Effector CD4-positive, alpha-beta T cell (primary cell): Measurements from ENCODE around the gene CASP1.
"Not testable (repeated sequence)": the region's sequence is repeated elsewhere in the genome, so short reads cannot be mapped to it uniquely, and the experiment has no call there.

Source experiments
- DNase-seq: peaks from one replicate; pipeline ENCODE4 v3.0.0-alpha.2; 2020

CASP1 gene

GRCh38 chr11:105045676-105046296 lies 10.8 kb upstream of the CASP1 start:
- no peak for DNase-seq

DNA sequence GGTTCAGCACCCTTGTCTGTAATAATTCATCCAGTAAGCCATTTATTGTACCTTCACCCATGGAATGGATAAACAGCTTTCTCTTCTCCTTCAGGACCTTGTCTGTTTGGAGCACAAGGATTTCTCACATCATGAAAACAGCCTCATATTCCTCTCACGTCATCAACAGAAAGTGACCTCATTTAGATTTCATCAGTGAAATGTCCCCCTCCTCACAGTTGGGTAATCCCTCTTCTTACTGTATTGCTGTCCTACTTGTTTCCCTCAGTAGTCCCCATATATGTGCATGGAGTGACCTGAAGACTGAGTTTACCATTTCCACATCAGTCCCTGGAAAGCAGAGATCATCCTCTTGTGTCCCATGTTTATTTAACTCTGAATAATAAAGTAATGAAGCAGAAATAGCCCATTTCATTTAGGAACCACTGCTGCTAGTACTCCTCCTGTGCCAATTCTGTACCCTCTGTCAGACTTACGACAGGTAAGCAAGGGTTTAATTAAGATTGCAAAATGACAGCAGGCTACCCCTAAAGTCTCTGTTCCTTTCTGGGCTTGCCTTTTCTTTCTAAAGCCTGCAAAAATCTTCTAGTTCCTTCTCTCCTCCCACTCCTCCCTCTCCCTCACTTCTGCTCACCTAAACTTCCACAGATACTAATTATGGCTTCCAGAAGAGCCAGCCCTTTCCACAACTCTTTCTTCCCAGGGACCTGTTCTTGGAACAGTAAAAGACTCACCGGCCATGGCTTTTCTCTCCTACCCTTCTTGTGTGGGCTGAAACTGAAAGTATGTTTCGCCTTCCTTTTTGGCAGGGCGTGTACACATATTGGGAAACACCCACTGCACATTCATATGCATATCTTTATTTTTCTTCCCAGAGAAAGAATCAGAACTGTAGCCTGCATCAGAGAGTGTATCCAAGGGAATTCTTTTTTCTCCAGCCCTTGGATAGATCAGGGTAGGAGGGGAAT lies 9.9 kb upstream of the CASP1 start, which contains the start of gene CARD16:
Gene CARD16, minus strand, starts transcription at position 779 of the 968 bp plus-strand sequence. Its CDS starts 38 bp downstream, at position 741.
- peak; percentile 19 for DNase-seq

DNA sequence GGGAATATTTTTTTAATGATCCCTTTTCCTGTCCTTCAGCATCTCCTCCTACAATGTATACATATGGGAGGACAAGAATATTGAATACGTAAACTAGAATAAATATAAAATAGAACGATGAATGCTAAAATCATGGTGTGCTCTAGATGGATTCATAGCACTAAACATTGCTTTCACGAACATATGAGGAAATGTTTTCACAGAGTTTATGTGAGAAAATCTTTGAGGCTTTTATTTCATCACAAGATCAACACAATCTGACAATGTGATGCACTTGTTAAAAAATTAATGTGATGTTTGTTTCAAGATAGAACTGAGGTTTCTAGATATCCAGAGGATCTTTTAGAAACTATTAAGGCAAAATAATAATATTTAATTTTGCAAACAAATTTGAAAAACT lies 7.2 kb upstream of the CASP1 start:
- DNase-seq, result no peak

DNA sequence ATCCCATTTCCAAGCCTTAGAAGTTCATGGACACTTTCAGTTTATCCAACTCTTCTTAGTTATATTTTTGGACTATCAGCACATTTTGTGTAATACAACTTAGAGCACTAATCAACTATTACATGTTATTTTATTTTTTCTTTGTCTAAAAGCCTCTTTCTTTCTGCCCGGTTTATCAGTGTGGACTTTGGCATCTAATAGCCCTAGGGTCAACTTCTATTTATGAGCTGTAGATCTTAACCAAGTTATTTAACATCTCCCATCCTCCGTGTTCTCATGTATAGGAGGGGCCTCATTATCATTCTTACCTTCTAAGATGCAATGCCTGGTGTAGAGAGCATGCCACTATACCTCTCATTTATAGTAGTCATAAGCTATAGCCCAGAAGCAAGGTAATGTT lies 5.8 kb upstream of the CASP1 start:
- no peak for DNase-seq

DNA sequence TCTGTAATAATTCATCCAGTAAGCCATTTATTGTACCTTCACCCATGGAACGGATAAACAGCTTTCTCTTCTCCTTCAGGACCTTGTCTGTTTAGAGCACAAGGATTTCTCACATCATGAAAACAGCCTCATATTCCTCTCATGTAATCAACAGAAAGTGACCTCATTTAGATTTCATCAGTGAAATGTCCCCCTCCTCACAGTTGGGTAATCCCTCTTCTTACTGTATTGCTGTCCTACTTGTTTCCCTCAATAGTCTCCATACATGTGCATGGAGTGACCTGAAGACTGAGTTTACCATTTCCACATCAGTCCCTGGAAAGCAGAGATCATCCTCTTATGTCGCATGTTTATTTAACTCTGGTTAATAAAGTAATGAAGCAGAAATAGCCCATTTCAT lies 556 bp downstream of the CASP1 start:
- DNase-seq, result not testable (repeated sequence)

DNA sequence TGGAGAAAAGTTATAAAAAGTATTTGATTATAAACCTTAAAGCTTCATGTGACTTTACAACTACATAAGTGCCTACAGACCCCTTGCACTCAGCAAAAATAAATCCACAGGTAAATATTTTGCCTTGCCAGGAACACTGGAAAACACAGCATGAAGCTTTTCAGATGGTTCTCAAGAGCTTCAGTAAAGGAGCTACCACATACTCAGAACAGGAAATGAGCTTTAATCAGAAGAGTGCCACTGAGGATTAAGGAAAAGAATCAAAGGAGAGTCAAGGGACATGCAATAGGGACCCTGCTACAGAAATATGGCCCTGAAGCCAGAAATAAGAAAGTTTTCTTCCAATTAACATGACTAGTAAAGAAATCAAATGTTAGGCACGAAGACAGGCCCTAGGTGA lies 1.2 kb downstream of the CASP1 start:
- no peak for DNase-seq

DNA sequence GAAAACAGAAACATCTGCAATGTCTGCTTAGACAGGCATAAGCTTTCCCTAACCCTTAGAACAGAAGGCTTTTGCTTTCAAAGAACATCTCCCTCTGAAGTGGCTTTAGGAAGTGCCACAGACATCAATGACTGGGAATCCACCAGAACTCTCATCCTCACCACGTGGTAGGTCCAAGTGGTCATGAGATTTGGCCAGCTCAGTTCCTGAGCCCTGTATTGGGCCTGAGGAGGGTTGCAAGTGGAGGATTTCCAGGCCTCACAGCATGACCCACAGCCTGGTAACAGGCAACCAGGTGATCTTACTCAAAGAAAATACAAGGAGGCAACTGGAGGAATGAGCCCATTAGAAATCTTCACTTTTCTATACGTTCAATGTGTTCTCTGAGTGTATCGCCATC lies 1.6 kb downstream of the CASP1 start:
- no peak for DNase-seq

DNA sequence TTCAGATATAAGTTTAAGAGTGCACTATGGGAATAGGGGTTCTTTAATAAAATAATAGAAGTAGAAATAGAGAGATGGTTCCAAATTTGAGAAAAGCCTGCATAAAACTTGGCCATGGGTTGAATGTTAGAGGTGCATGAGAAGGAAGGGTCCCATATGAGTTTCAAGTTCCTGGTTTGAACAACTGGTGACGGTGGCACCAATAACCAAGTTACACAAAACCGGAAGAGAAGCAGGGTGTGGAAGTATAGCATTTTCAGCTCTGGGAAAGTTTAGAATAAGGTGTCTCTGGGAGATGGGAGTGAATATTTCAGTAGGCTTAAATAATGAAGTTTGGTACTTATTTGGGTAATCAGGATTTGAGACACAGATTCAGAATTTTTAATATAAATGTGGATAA lies 2.4 kb downstream of the CASP1 start:
- DNase-seq, result no peak

DNA sequence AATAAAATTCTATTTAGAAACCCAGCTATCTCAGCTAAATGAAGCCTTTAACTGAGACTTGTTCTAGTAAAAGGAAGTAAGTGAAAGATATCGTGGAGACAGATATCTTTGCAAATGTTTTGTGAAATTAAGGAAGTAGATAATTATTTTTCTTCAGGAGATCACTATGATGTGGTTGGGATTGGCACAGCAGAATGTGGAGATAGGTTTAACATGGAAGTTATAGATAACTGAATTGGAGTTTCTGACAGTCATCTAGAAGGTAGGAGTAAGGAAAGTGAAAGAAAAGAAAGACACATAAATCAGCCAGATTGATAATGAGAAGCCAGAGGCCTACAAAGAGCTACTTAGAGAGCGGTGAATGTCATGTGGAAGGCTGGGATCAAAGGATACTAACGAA lies 7.3 kb downstream of the CASP1 start:
- DNase-seq, result no peak

DNA sequence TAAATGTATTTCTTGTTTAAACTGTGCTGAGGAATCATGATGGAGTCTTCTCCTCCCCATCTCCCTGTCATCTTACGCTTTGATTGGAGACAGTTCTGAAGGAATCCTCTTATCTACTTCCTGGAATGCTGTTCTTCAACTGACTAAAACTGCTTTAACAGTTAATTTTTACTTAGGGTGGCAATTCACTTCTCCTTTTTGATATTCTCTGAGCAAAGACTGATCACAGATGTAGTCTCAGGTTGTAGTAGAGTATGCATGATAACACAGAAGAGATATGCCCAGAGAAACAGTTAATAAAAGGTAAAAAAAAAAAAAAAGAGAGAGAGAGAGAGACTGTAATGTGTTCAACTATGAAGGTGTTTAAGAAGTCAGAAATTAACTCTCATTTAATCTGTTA lies 10.6 kb downstream of the CASP1 start:
- DNase-seq, result no peak

GRCh38 chr11:105023003-105023402 lies 11.9 kb downstream of the CASP1 start, which contains the start of gene CASP5:
Gene CASP5, minus strand, starts transcription at chr11:105023168. Its CDS starts 32 bp downstream, at chr11:105023136.
- no peak for DNase-seq

GRCh38 chr11:105022527-105022926 lies 12.4 kb downstream of the CASP1 start:
- no peak for DNase-seq

GRCh38 chr11:105007463-105007862 lies 27.5 kb downstream of the CASP1 start:
- DNase-seq, result no peak

- DNase-seq, result no peak
Measured at GRCh38 chr11:105005451-105005845, 29.5 kb downstream of the CASP1 start.

- no peak for DNase-seq
Measured at GRCh38 chr11:105004021-105004420, 30.9 kb downstream of the CASP1 start.

GRCh38 chr11:105003151-105003550 lies 31.8 kb downstream of the CASP1 start:
- no peak for DNase-seq

- peak; percentile 26 for DNase-seq
Measured at GRCh38 chr11:105000797-105001196, 34.1 kb downstream of the CASP1 start.

DNA sequence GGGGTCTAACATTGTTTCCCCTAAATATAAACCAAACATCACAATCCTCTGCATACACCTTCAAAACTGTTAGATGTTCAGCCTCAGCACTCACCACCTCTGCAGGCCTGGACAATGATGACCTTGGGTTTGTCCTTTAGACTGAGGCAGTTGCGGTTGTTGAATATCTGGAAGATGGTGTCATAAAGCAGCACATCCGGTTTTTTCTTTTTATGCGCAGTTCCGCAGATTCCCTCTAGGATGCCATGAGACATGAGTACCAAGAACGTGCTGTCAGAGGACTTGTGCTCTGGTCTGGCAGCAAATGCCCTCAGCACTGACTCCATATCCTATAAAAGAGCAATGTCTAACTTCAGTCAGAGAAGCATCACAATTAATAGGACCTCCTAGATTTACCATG lies 34.8 kb downstream of the CASP1 start:
- no peak for DNase-seq

GRCh38 chr11:104999721-105000120 lies 35.2 kb downstream of the CASP1 start:
- no peak for DNase-seq

- DNase-seq, result no peak
Measured at GRCh38 chr11:104997288-104997687, 37.7 kb downstream of the CASP1 start.

- no peak for DNase-seq
Measured at GRCh38 chr11:104995001-104995408, 39.9 kb downstream of the CASP1 start.

GRCh38 chr11:104992781-104993180 lies 42.2 kb downstream of the CASP1 start:
- no peak for DNase-seq

DNA sequence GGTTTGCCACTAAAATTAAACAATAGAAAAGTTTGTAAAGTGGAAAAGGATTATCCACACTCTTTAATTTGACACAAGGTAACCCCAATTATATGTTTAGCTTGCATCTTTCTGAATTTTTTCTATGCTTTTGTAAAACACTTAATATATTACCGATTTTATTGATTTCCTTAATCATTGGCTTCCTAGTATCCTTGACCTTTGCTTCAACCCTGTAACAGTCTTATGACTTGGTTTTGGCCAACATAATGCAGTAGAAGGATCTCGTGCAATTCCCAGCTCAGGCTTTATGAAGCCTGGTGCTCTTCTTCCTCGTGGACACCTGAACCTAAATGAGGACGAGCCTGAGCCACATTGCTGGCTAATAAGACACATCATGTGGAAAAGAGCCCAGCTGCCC lies 43.0 kb downstream of the CASP1 start:
- DNase-seq, result no peak

DNA sequence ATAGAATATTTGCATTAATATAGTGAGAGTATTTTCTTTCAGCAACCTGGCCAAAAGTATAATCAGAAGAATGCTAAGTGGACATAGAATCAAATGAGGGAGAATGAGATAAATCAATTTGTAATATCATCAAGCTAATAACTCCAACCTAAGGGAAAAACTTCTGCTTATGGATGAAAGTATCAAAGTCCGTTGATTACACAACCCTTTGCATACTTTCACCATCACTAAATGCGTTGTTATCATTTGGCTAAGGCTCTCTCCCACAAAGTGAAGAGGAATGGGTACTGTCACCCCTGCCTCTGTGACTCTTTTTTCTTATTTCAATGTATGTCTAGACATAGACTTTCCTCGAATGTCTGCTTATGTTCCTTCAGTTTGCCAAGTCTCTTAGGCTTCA lies 50.1 kb downstream of the CASP1 start:
- DNase-seq, result no peak
